ENCODE results near the gene MLANA.

The MLANA gene

GRCh38 chr9:5908918-5909317 lies 18.2 kb downstream of the MLANA start:
- DNase-seq: no peak

- DNase-seq: no peak
Measured at GRCh38 chr9:5909976-5910375, 19.3 kb downstream of the MLANA start.

- DNase-seq: no peak
Measured at GRCh38 chr9:5910413-5911057, 19.8 kb downstream of the MLANA start.

- no peak for DNase-seq
Measured at GRCh38 chr9:5915438-5915837, 24.7 kb downstream of the MLANA start.

- no peak for DNase-seq
Measured at GRCh38 chr9:5917273-5917672, 26.6 kb downstream of the MLANA start.

- no peak for DNase-seq
Measured at GRCh38 chr9:5917888-5918287, 27.2 kb downstream of the MLANA start.

GRCh38 chr9:5918460-5918859 lies 27.8 kb downstream of the MLANA start:
- no peak for DNase-seq

- DNase-seq: no peak
Measured at GRCh38 chr9:5920860-5921328, 30.2 kb downstream of the MLANA start.

- no peak for DNase-seq
Measured at GRCh38 chr9:5922192-5922591, 31.5 kb downstream of the MLANA start.

- DNase-seq: no peak
Measured at GRCh38 chr9:5931657-5932056, 41.0 kb downstream of the MLANA start.

GRCh38 chr9:5938449-5938848 lies 47.8 kb downstream of the MLANA start:
- no peak for DNase-seq

- DNase-seq: no peak
Measured at GRCh38 chr9:5939530-5939929, 48.8 kb downstream of the MLANA start.

GRCh38 chr9:5941214-5941613 lies 50.5 kb downstream of the MLANA start:
- DNase-seq: no peak

GRCh38 chr9:5945112-5945511 lies 54.4 kb downstream of the MLANA start:
- DNase-seq: no peak

- peak; percentile 54 for DNase-seq
Measured at GRCh38 chr9:5947912-5948311, 57.2 kb downstream of the MLANA start.

- DNase-seq: no peak
Measured at GRCh38 chr9:5949103-5949699, 58.5 kb downstream of the MLANA start.

- DNase-seq: no peak
Measured at GRCh38 chr9:5950261-5950660, 59.6 kb downstream of the MLANA start.

- no peak for DNase-seq
Measured at GRCh38 chr9:5951686-5952211, 61.1 kb downstream of the MLANA start.

GRCh38 chr9:5953743-5954707 lies 63.3 kb downstream of the MLANA start:
- peak; percentile 3 for DNase-seq

- DNase-seq: no peak
Measured at GRCh38 chr9:5957166-5957565, 66.5 kb downstream of the MLANA start.

- DNase-seq: no peak
Measured at GRCh38 chr9:5958273-5958672, 67.6 kb downstream of the MLANA start.

All from NCI-H2227 treated with DMSO at 0.1 percent for 48 hours (cell line).